HepG2 (cell line): ENCODE results near the gene NKD2.

Source experiments
- CTCF ChIP-seq: sonication (generic); formaldehyde crosslinking; IDR thresholded peaks from 2 replicates; pipeline ENCODE4 v1.5.0; 2020; ENCODE audit warnings: mild to moderate bottlenecking, missing genetic modification reagents, moderate library complexity
- ZNF333 ChIP-seq: sonication (generic); formaldehyde crosslinking; IDR thresholded peaks from 2 replicates; pipeline ENCODE4 v1.4.0; 2020; ENCODE audit warnings: mild to moderate bottlenecking, missing genetic modification reagents, borderline replicate concordance

GRCh38 chr5:961711-962240, 46.8 kb upstream of the NKD2 start:
- TF ChIP-seq ZNF333 (CRISPR knock-in tag) (no peak), CTCF (CRISPR knock-in tag) (no peak)
